Omental fat pad (tissue), 4 donors: ENCODE results near the gene SPANXN5. TPM values are rescaled to one million over a fixed set of nuclear protein-coding genes. Genes with fewer than 3 reads are reported as not detected.

Source experiments
- small RNA-seq: library from RNA; depleted of rRNA; stranded (forward); fragments of <200 nt; gene quantifications from one replicate; pipeline ENCODE3, GENCODE V24; 2016
- total RNA-seq, 4 donors: library from RNA; depleted of rRNA; stranded (reverse); fragments of >200 nt; gene quantifications; one replicate each; pipeline ENCODE4 v1.1.0, GENCODE V29; 2016

SPANXN5 gene
- total RNA-seq, 4 donors from 2014 or later = not detected

Small RNA genes within 50 kb of the gene (small RNA-seq; reads per million reads assigned to genes)
- gene AC244505.6 (not detected), gene AC244505.7 (not detected)

Other genes with a start within 250 kb of the SPANXN5 start
- not detected for gene SSX7, start 142.5 kb downstream of the SPANXN5 start, total RNA-seq
- gene SSX2, start 90.2 kb downstream of the SPANXN5 start, total RNA-seq = not detected
- gene SSX2B, start 46.2 kb downstream of the SPANXN5 start, total RNA-seq = not detected
- not detected for gene XAGE5, start 13.9 kb upstream of the SPANXN5 start, total RNA-seq
- gene XAGE3, start 70.7 kb upstream of the SPANXN5 start, total RNA-seq = not detected
- gene FAM156B, start 99.9 kb upstream of the SPANXN5 start, total RNA-seq = 10 to 100 TPM; 21.0 to 25.5 (median 24.5) TPM
- gene FAM156A, start 161.1 kb upstream of the SPANXN5 start, total RNA-seq = 10 to 100 TPM in 3 of 4 donors, 1 to 10 TPM in 1; 9.0 to 43.8 (median 15.2) TPM